ENCODE results near the gene ZFR.

DNA sequence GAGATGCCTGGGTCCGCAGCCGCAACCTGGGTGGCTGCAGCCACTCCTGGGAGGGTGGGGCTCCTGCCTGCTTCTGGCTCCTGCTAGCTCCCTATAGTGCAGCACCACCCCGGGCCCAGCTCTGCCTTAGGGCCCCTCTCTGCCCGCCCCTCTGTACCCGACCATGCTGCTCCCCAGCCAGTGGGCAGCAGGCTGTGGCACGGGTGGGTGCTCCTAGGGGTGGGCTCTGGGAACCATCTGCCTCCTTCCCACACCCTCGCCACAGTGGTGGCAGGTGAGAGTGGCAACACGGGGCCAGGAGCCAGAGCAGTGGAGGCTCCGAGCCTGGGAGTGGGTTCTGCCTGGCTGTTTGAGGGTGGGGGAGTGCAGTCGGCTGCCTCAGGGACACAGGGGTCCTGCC, 124.0 kb downstream of the ZFR start:
- no peak for TF ChIP-seq EZH2 (IDR thresholded peaks at IDR 0.05; ENCODE audit: low read length, unreplicated experiment)
- TF ChIP-seq, protein P1, sequence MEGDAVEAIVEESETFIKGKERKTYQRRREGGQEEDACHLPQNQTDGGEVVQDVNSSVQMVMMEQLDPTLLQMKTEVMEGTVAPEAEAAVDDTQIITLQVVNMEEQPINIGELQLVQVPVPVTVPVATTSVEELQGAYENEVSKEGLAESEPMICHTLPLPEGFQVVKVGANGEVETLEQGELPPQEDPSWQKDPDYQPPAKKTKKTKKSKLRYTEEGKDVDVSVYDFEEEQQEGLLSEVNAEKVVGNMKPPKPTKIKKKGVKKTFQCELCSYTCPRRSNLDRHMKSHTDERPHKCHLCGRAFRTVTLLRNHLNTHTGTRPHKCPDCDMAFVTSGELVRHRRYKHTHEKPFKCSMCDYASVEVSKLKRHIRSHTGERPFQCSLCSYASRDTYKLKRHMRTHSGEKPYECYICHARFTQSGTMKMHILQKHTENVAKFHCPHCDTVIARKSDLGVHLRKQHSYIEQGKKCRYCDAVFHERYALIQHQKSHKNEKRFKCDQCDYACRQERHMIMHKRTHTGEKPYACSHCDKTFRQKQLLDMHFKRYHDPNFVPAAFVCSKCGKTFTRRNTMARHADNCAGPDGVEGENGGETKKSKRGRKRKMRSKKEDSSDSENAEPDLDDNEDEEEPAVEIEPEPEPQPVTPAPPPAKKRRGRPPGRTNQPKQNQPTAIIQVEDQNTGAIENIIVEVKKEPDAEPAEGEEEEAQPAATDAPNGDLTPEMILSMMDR (conservative IDR thresholded peaks at IDR 0.05; ENCODE audit: low read depth, low read length), result no peak
